ENCODE measurements around the gene HIVEP3.

- TF ChIP-seq EZH2 (IDR thresholded peaks at IDR 0.05; ENCODE audit: borderline replicate concordance, low read length) (no peak), CTCF (IDR thresholded peaks at IDR 0.05; ENCODE audit: low read length) (no peak)
Measured at GRCh38 chr1:41884256-41885230, 34.2 kb downstream of the HIVEP3 start.

Data from OCI-LY1 (cell line).